HepG2 (cell line): ENCODE measurements around the gene NXPH4. TPM values are rescaled to one million over a fixed set of nuclear protein-coding genes. Genes with fewer than 3 reads are reported as not detected.
A peak's percentile ranks its signal among the peaks of the same experiment; 100 is the strongest.

Experiments used
- AKAP8 ChIP-seq: sonication (generic); formaldehyde crosslinking; IDR thresholded peaks from 2 replicates; pipeline ENCODE4 v1.5.1; 2020; ENCODE audit warnings: mild to moderate bottlenecking, missing genetic modification reagents
- BATF2 ChIP-seq: sonication (generic); formaldehyde crosslinking; IDR thresholded peaks from 2 replicates; pipeline ENCODE4 v1.8.0; 2022; ENCODE audit warnings: mild to moderate bottlenecking, missing genetic modification reagents, moderate library complexity
- BCL3 ChIP-seq: sonication (generic); formaldehyde crosslinking; IDR thresholded peaks from 2 replicates; pipeline ENCODE4 v1.5.1; 2020; ENCODE audit warnings: mild to moderate bottlenecking, missing genetic modification reagents, moderate library complexity
- HNRNPL ChIP-seq: fragments of 200-400 bp; formaldehyde crosslinking; IDR thresholded peaks from 2 replicates; pipeline ENCODE4 v1.6.1; 2017; ENCODE audit warnings: mild to moderate bottlenecking, low read depth, low read length
- MAZ ChIP-seq, 2 experiments: sonication (generic) in 1 of 2; formaldehyde crosslinking in 1 of 2; IDR thresholded peaks; 2 replicates each; pipeline versions ENCODE4 v1.5.0 to v1.6.1; 2012 to 2020; ENCODE audit warnings: low read depth in 2 of 2, mild to moderate bottlenecking in 2 of 2, borderline replicate concordance in 1 of 2, improper control_type of control experiment in 1 of 2, low read length in 1 of 2, missing genetic modification reagents in 1 of 2, moderate library complexity in 1 of 2
- NR2F6 ChIP-seq, 2 experiments: IDR thresholded peaks; 2 replicates each; pipeline ENCODE4 v1.6.1; 2016; ENCODE audit warnings: antibody characterized with exemption in 1 of 2, mild to moderate bottlenecking in 1 of 2
- POLR2G ChIP-seq: fragments of 200-400 bp; formaldehyde crosslinking; IDR thresholded peaks from 2 replicates; pipeline ENCODE4 v1.6.1; 2018; ENCODE audit warnings: mild to moderate bottlenecking, low read depth, low read length, moderate library complexity
- SAP130 ChIP-seq: IDR thresholded peaks from 2 replicates; pipeline ENCODE4 v1.6.1; 2016; ENCODE audit warnings: low read depth
- SOX13 ChIP-seq, 3 experiments: fragments of 450-650 bp in 1 of 3; sonication (generic) in 1 of 3; formaldehyde crosslinking in 1 of 3; IDR thresholded peaks in 2 of 3; conservative IDR thresholded peaks in 1 of 3; 2 replicates each; pipeline versions ENCODE4 v1.5.0 to v1.6.1; 2016 to 2020; ENCODE audit warnings: antibody characterized with exemption in 1 of 3, mild to moderate bottlenecking in 1 of 3, missing compliant biosample characterization in 1 of 3, missing genetic modification reagents in 1 of 3, moderate library complexity in 1 of 3
- STAG1 ChIP-seq: sonication (generic); formaldehyde crosslinking; IDR thresholded peaks from 2 replicates; pipeline ENCODE4 v1.4.0; 2020; ENCODE audit warnings: missing genetic modification reagents
- ZKSCAN1 ChIP-seq: fragments of 150-350 bp; IDR thresholded peaks from 2 replicates; pipeline ENCODE4 v1.6.1; 2014; ENCODE audit warnings: low read length
- ZNF138 ChIP-seq: sonication (generic); formaldehyde crosslinking; IDR thresholded peaks from 2 replicates; pipeline ENCODE4 v1.5.0; 2020; ENCODE audit warnings: mild to moderate bottlenecking, low read depth, missing genetic modification reagents
- ZNF350 ChIP-seq: sonication (generic); formaldehyde crosslinking; IDR thresholded peaks from 2 replicates; pipeline ENCODE4 v1.4.0; 2020; ENCODE audit warnings: mild to moderate bottlenecking, low read depth, missing genetic modification reagents, borderline replicate concordance
- polyA plus RNA-seq, 8 experiments: library from polyadenylated mRNA; depleted of rRNA in 3 of 8; stranded (reverse) in 7 of 8; unstranded in 1 of 8; fragments of >200 nt; fragmentation: Illumina TruSeq in 4 of 8; extraction: Trizol in 4 of 8; gene quantifications; 2 replicates each; pipeline versions ENCODE4 v1.2.1 to v1.2.3, GENCODE V29; 2011 to 2016; ENCODE audit warnings: low read depth in 4 of 8, missing spikeins in 1 of 8, mixed read lengths in 1 of 8; ENCODE audit not compliant: insufficient read depth in 1 of 8
- total RNA-seq, 5 experiments: library from RNA; depleted of rRNA; stranded (reverse); fragments of >200 nt; fragmentation: Illumina TruSeq; extraction: Trizol; gene quantifications; 2 replicates each; pipeline ENCODE4 v1.2.3, GENCODE V29; 2016; ENCODE audit warnings: low read depth in 1 of 5
- TF ChIP-seq, protein P1 (sequence below): sonication (generic); formaldehyde crosslinking; IDR thresholded peaks from 2 replicates; pipeline ENCODE4 v1.4.0; 2020; ENCODE audit warnings: mild to moderate bottlenecking, missing genetic modification reagents
- TF ChIP-seq, protein P2 (sequence below): sonication (generic); formaldehyde crosslinking; IDR thresholded peaks from 2 replicates; pipeline ENCODE4 v1.4.0; 2020; ENCODE audit warnings: missing genetic modification reagents, borderline replicate concordance
- TF ChIP-seq, protein P3 (sequence below), 2 experiments: sonication (generic) in 1 of 2; formaldehyde crosslinking in 1 of 2; IDR thresholded peaks; 2 replicates each; pipeline versions ENCODE4 v1.4.0 to v1.6.1; 2018 to 2020; ENCODE audit warnings: missing genetic modification reagents in 2 of 2, borderline replicate concordance in 1 of 2, low read depth in 1 of 2, mild to moderate bottlenecking in 1 of 2, missing biosample characterization in 1 of 2
- TF ChIP-seq, protein P4 (sequence below): sonication (generic); formaldehyde crosslinking; IDR thresholded peaks from 2 replicates; pipeline ENCODE4 v1.4.0; 2020; ENCODE audit warnings: mild to moderate bottlenecking, missing genetic modification reagents

NXPH4 gene
- total and polyA plus RNA-seq, 2 of the 13 experiments (the other 11 are each of a cell fraction or from before 2014, with no cell fraction given), result 0.13 TPM; not detected in 1

GRCh38 chr12:57173089-57173488 is 43.5 kb upstream of the NXPH4 start (continued):
- peak; percentile 48; the same call in 1 of the 2 replicates for TF ChIP-seq SAP130 (CRISPR knock-in tag)
- TF ChIP-seq, protein P1, sequence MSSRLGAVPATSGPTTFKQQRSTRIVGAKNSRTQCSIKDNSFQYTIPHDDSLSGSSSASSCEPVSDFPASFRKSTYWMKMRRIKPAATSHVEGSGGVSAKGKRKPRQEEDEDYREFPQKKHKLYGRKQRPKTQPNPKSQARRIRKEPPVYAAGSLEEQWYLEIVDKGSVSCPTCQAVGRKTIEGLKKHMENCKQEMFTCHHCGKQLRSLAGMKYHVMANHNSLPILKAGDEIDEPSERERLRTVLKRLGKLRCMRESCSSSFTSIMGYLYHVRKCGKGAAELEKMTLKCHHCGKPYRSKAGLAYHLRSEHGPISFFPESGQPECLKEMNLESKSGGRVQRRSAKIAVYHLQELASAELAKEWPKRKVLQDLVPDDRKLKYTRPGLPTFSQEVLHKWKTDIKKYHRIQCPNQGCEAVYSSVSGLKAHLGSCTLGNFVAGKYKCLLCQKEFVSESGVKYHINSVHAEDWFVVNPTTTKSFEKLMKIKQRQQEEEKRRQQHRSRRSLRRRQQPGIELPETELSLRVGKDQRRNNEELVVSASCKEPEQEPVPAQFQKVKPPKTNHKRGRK (CRISPR knock-in tag), result no peak
- TF ChIP-seq BATF2, result no peak
- peak; percentile 87 for TF ChIP-seq STAG1
- TF ChIP-seq SOX13 (IDR thresholded peaks at IDR 0.05), result no peak
- 0 out of 4 replicates have a peak, but pooled peaks of 1 of the 2 experiments have one; percentile 10 for TF ChIP-seq SOX13 (CRISPR knock-in tag; conservative IDR thresholded peaks at IDR 0.05 in 1 of 2, IDR thresholded peaks at IDR 0.05 in 1 of 2)
- TF ChIP-seq POLR2G, result no peak
- TF ChIP-seq MAZ (IDR thresholded peaks at IDR 0.05; ENCODE audit: borderline replicate concordance, low read depth, low read length), result 0 out of 2 replicates have a peak, but pooled peaks have one; percentile 22
- peak; percentile 59; the same call in 1 of the 2 replicates for TF ChIP-seq MAZ (CRISPR knock-in tag; IDR thresholded peaks at IDR 0.05; ENCODE audit: low read depth)
- TF ChIP-seq, protein P2, sequence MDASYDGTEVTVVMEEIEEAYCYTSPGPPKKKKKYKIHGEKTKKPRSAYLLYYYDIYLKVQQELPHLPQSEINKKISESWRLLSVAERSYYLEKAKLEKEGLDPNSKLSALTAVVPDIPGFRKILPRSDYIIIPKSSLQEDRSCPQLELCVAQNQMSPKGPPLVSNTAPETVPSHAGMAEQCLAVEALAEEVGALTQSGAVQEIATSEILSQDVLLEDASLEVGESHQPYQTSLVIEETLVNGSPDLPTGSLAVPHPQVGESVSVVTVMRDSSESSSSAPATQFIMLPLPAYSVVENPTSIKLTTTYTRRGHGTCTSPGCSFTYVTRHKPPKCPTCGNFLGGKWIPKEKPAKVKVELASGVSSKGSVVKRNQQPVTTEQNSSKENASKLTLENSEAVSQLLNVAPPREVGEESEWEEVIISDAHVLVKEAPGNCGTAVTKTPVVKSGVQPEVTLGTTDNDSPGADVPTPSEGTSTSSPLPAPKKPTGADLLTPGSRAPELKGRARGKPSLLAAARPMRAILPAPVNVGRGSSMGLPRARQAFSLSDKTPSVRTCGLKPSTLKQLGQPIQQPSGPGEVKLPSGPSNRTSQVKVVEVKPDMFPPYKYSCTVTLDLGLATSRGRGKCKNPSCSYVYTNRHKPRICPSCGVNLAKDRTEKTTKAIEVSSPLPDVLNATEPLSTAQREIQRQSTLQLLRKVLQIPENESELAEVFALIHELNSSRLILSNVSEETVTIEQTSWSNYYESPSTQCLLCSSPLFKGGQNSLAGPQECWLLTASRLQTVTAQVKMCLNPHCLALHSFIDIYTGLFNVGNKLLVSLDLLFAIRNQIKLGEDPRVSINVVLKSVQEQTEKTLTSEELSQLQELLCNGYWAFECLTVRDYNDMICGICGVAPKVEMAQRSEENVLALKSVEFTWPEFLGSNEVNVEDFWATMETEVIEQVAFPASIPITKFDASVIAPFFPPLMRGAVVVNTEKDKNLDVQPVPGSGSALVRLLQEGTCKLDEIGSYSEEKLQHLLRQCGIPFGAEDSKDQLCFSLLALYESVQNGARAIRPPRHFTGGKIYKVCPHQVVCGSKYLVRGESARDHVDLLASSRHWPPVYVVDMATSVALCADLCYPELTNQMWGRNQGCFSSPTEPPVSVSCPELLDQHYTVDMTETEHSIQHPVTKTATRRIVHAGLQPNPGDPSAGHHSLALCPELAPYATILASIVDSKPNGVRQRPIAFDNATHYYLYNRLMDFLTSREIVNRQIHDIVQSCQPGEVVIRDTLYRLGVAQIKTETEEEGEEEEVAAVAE (CRISPR knock-in tag), result no peak
- TF ChIP-seq ZNF138 (CRISPR knock-in tag), result no peak
- TF ChIP-seq, protein P3, sequence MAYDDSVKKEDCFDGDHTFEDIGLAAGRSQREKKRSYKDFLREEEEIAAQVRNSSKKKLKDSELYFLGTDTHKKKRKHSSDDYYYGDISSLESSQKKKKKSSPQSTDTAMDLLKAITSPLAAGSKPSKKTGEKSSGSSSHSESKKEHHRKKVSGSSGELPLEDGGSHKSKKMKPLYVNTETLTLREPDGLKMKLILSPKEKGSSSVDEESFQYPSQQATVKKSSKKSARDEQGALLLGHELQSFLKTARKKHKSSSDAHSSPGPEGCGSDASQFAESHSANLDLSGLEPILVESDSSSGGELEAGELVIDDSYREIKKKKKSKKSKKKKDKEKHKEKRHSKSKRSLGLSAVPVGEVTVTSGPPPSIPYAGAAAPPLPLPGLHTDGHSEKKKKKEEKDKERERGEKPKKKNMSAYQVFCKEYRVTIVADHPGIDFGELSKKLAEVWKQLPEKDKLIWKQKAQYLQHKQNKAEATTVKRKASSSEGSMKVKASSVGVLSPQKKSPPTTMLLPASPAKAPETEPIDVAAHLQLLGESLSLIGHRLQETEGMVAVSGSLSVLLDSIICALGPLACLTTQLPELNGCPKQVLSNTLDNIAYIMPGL (CRISPR knock-in tag; IDR thresholded peaks at IDR 0.05; ENCODE audit: borderline replicate concordance in 1 of 2, low read depth in 1 of 2), result peak; percentile 31 to 57; a peak in 2 of 4 replicates
- TF ChIP-seq BCL3 (CRISPR knock-in tag), result no peak
- TF ChIP-seq NR2F6 (IDR thresholded peaks at IDR 0.05), result no peak
- peak; percentile 24; the same call in 1 of the 2 replicates for TF ChIP-seq NR2F6 (CRISPR knock-in tag; IDR thresholded peaks at IDR 0.05)
- peak; percentile 81 for TF ChIP-seq HNRNPL
- TF ChIP-seq AKAP8 (CRISPR knock-in tag), result 0 out of 2 replicates have a peak, but pooled peaks have one; percentile 49
- no peak for TF ChIP-seq ZKSCAN1
- TF ChIP-seq, protein P4, sequence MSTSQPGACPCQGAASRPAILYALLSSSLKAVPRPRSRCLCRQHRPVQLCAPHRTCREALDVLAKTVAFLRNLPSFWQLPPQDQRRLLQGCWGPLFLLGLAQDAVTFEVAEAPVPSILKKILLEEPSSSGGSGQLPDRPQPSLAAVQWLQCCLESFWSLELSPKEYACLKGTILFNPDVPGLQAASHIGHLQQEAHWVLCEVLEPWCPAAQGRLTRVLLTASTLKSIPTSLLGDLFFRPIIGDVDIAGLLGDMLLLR, result no peak
- 0 out of 2 replicates have a peak, but pooled peaks have one; percentile 27 for TF ChIP-seq ZNF350 (CRISPR knock-in tag)
